ENCODE data around the gene TRAK2. TPM values are rescaled to one million over a fixed set of nuclear protein-coding genes. Genes with fewer than 3 reads are reported as not detected.

The TRAK2 gene
- total and polyA plus RNA-seq, 2 of the 13 experiments (the other 11 are each of a cell fraction or from before 2014, with no cell fraction given): 7.7 to 21.0 TPM

DNA sequence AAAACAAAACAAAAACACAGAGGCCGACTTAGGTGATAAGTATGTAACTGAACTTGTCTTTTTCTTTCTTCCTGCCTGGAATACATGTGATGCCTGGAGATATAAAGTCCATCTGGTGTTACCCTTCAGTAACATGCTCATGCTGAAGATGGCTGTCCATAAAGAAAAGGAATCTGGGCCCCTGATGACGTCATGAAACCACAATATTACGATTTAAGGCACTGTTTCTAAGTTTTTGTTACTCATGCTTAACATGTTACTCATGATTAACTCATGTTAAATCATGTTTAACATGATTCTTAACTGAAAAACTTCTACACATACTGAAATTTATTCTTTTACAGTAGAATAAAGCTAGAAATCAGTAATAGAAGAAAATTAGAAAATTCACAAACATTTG lies 49.3 kb upstream of the TRAK2 start:
- WGBS (ENCODE audit: low lambda C conversion rate): 15% methylated on average over 3 of the region's 3 CpGs
- CTCF ChIA-PET (ENCODE audit: low intra/inter-chr PET ratio, low total read pairs): no interaction called here
- POLR2A ChIA-PET: no interaction called here
- no peak overlapping the region for H3K4me3 ChIP-seq (replicated peaks in 1 of 3; ENCODE audit: insufficient read depth in 1 of 3, low read depth in 2 of 3, low read length in 3 of 3)
- H3K27ac ChIP-seq (ENCODE audit: extremely low read length, insufficient read depth, low read length): no peak overlapping the region
- in situ Hi-C loops (cut with HindIII; ENCODE audit: extremely low pct_ligation_motif_present, low pct_unique_long_range_greater_than_20kb) (no loop called here), intact Hi-C loops (cut with micrococcal nuclease; ENCODE audit: unreplicated experiment) (no loop called here)
- FAIRE-seq (no peak), ATAC-seq (no peak), DNase-seq (ENCODE audit: low spot score) (no peak)
- no peaks in the 10 kb centered on the region for H3K4me1 ChIP-seq (ENCODE audit: insufficient read depth, low read length)
- TF ChIP-seq RXRA (CRISPR knock-in tag; IDR thresholded peaks at IDR 0.05) (no peak), DNMT1 (CRISPR knock-in tag; IDR thresholded peaks at IDR 0.05) (no peak), ATF7 (IDR thresholded peaks at IDR 0.05) (peak; percentile 98), ATF7 (CRISPR knock-in tag; IDR thresholded peaks at IDR 0.05) (no peak), ZNF496 (CRISPR knock-in tag; IDR thresholded peaks at IDR 0.05; ENCODE audit: insufficient replicate concordance) (no peak), CREB1 (IDR thresholded peaks at IDR 0.05) (peak; percentile 99), CREB1 (CRISPR knock-in tag; IDR thresholded peaks at IDR 0.05) (no peak), ZNF136 (CRISPR knock-in tag; IDR thresholded peaks at IDR 0.05; ENCODE audit: low read depth) (no peak), ZNF343 (CRISPR knock-in tag; IDR thresholded peaks at IDR 0.05) (no peak), ZNF746 (CRISPR knock-in tag; IDR thresholded peaks at IDR 0.05) (no peak), ZBTB38 (CRISPR knock-in tag; IDR thresholded peaks at IDR 0.05) (no peak), HDAC6 (IDR thresholded peaks at IDR 0.05; ENCODE audit: low read depth, low read length) (no peak)
- no peaks in the 10 kb centered on the region for H3K27me3 ChIP-seq (ENCODE audit: control insufficient read depth in 1 of 2, insufficient read depth in 2 of 2, low read length in 2 of 2)
- BruUV-seq (replicated peaks): no TSS peak
- H3K36me3 ChIP-seq (replicated peaks in 1 of 2; ENCODE audit: control insufficient read depth in 1 of 2, insufficient read depth in 2 of 2, low read length in 2 of 2): no peaks in the 10 kb centered on the region
- peaks cover 24% of the 10 kb centered on the region for H3K9me3 ChIP-seq (ENCODE audit: low read length)
- no peak overlapping the region for H3K9ac ChIP-seq (ENCODE audit: insufficient read depth, low read depth, low read length)
- H4K20me1 ChIP-seq (ENCODE audit: insufficient read depth, low read length): no peaks in the 10 kb centered on the region
- no peaks in the 10 kb centered on the region for H3K79me2 ChIP-seq (ENCODE audit: insufficient read depth, low read length)
- H3K4me2 ChIP-seq (ENCODE audit: low read depth, low read length): no peak overlapping the region
- H2AFZ ChIP-seq (ENCODE audit: low read length): no peak overlapping the region

DNA sequence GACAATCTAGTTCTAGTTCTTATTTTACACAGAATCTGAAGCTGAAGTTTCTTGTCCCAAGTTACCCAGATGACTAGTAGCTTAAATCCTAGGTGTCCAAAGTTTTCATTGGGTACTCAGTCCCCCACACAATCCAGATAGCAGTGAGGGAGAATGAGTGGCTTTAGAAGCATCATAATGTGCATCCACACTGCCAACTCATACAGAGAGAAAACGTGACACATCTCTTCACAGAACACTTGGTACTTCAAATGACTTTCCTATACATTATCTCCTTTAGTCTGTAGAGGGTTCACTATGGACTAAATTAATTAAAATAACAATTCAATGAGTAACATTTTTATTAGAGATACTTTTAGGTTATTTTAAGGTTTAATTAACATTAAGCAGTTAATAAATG lies 45.5 kb upstream of the TRAK2 start:
- Histone ChIP-seq H4K20me1 (ENCODE audit: insufficient read depth, low read length) (no peaks in the 10 kb centered on the region), H3K4me3 (replicated peaks in 1 of 3; ENCODE audit: insufficient read depth in 1 of 3, low read depth in 2 of 3, low read length in 3 of 3) (no peak overlapping the region), H3K36me3 (replicated peaks in 1 of 2; ENCODE audit: control insufficient read depth in 1 of 2, insufficient read depth in 2 of 2, low read length in 2 of 2) (no peaks in the 10 kb centered on the region), H3K4me1 (ENCODE audit: insufficient read depth, low read length) (no peaks in the 10 kb centered on the region), H3K9me3 (ENCODE audit: low read length) (0 out of 2 replicates have a peak, but pooled peaks cover 1% of the 10 kb centered on the region), H3K27me3 (ENCODE audit: control insufficient read depth in 1 of 2, insufficient read depth in 2 of 2, low read length in 2 of 2) (no peaks in the 10 kb centered on the region), H3K4me2 (ENCODE audit: low read depth, low read length) (no peak overlapping the region), H3K27ac (ENCODE audit: extremely low read length, insufficient read depth, low read length) (no peak overlapping the region), H3K9ac (ENCODE audit: insufficient read depth, low read depth, low read length) (no peak overlapping the region), H3K79me2 (ENCODE audit: insufficient read depth, low read length) (no peaks in the 10 kb centered on the region), H2AFZ (ENCODE audit: low read length) (no peak overlapping the region)
- intact Hi-C loops (cut with micrococcal nuclease; ENCODE audit: unreplicated experiment): no loop called here
- WGBS (ENCODE audit: low lambda C conversion rate): 9% methylated on average over 1 of the region's 1 CpG
- DNase-seq (ENCODE audit: low spot score) (no peak), ATAC-seq (no peak), FAIRE-seq (no peak)
- in situ Hi-C loops (cut with HindIII; ENCODE audit: extremely low pct_ligation_motif_present, low pct_unique_long_range_greater_than_20kb): no loop called here
- CTCF ChIA-PET (ENCODE audit: low intra/inter-chr PET ratio, low total read pairs): no interaction called here
- BruUV-seq (replicated peaks): no TSS peak
- POLR2A ChIA-PET: no interaction called here
- TF ChIP-seq, protein P1, sequence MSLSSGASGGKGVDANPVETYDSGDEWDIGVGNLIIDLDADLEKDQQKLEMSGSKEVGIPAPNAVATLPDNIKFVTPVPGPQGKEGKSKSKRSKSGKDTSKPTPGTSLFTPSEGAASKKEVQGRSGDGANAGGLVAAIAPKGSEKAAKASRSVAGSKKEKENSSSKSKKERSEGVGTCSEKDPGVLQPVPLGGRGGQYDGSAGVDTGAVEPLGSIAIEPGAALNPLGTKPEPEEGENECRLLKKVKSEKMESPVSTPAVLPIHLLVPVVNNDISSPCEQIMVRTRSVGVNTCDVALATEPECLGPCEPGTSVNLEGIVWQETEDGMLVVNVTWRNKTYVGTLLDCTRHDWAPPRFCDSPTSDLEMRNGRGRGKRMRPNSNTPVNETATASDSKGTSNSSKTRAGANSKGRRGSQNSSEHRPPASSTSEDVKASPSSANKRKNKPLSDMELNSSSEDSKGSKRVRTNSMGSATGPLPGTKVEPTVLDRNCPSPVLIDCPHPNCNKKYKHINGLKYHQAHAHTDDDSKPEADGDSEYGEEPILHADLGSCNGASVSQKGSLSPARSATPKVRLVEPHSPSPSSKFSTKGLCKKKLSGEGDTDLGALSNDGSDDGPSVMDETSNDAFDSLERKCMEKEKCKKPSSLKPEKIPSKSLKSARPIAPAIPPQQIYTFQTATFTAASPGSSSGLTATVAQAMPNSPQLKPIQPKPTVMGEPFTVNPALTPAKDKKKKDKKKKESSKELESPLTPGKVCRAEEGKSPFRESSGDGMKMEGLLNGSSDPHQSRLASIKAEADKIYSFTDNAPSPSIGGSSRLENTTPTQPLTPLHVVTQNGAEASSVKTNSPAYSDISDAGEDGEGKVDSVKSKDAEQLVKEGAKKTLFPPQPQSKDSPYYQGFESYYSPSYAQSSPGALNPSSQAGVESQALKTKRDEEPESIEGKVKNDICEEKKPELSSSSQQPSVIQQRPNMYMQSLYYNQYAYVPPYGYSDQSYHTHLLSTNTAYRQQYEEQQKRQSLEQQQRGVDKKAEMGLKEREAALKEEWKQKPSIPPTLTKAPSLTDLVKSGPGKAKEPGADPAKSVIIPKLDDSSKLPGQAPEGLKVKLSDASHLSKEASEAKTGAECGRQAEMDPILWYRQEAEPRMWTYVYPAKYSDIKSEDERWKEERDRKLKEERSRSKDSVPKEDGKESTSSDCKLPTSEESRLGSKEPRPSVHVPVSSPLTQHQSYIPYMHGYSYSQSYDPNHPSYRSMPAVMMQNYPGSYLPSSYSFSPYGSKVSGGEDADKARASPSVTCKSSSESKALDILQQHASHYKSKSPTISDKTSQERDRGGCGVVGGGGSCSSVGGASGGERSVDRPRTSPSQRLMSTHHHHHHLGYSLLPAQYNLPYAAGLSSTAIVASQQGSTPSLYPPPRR (CRISPR knock-in tag; IDR thresholded peaks at IDR 0.05; ENCODE audit: borderline replicate concordance): no peak
- TF ChIP-seq, protein P2, sequence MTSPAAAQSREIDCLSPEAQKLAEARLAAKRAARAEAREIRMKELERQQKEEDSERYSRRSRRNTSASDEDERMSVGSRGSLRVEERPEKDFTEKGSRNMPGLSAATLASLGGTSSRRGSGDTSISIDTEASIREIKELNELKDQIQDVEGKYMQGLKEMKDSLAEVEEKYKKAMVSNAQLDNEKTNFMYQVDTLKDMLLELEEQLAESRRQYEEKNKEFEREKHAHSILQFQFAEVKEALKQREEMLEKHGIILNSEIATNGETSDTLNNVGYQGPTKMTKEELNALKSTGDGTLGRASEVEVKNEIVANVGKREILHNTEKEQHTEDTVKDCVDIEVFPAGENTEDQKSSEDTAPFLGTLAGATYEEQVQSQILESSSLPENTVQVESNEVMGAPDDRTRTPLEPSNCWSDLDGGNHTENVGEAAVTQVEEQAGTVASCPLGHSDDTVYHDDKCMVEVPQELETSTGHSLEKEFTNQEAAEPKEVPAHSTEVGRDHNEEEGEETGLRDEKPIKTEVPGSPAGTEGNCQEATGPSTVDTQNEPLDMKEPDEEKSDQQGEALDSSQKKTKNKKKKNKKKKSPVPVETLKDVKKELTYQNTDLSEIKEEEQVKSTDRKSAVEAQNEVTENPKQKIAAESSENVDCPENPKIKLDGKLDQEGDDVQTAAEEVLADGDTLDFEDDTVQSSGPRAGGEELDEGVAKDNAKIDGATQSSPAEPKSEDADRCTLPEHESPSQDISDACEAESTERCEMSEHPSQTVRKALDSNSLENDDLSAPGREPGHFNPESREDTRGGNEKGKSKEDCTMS (CRISPR knock-in tag; conservative IDR thresholded peaks at IDR 0.05): no peak

Data from HepG2 (cell line).